ENCODE data around the gene CEP152. TPM values are rescaled to one million over a fixed set of nuclear protein-coding genes. Genes with fewer than 3 reads are reported as not detected.

The CEP152 gene
- total and polyA plus RNA-seq, 10 of the 15 experiments (the other 5 are each of a cell fraction or from before 2014, with no cell fraction given) = 5.3 to 22.6 (median 14.2) TPM

DNA sequence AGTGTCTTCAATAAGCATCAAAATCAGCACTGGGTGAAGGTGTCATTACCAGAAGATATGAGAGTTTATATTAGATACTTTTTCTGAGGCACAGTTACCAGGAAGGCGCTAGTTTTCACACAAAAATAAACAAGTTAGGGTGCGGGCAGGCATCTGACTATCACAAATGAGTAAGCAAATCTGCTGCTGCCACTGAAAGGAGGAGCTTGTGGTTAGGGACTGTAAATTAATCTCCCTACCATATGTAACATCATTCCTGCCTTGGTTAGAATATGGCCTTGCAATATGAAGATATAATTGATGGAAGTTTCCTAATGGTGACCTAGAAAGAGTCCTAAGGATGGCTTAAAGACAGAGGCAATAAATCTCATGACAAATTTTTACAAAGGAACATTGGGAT, 47.5 kb upstream of the CEP152 start:
- no peaks in the 10 kb centered on the region for H3K4me1 ChIP-seq (ENCODE audit: control insufficient read depth, insufficient read depth, low read length)
- intact Hi-C loops (cut with micrococcal nuclease; ENCODE audit: unreplicated experiment) (loop anchor here (10.0 kb wide), 1 partner anchor 1146 kb away; no protein-coding TSS in a partner anchor), in situ Hi-C loops (cut with MboI) (no loop called here)
- H3K9ac ChIP-seq (ENCODE audit: control insufficient read depth, insufficient read depth, low read length) = no peak overlapping the region
- ChIA-PET SMC1A (ENCODE audit: uncharacterized antibody, unreplicated experiment) (interaction anchor here (1.0 to 7.3 kb wide), 11 partner anchors 22 to 1287 kb away, joined by 3 to 112 read pairs (median 4); partner anchors contain the start of genes FGF7 and SHC4), RAD21 (ENCODE audit: unreplicated experiment) (interaction anchor here (1.0 to 2.9 kb wide), 5 partner anchors 107 to 563 kb away, joined by 3 to 14 read pairs (median 7); no protein-coding TSS in a partner anchor), POLR2A (no interaction called here), CTCF (interaction anchor here (1.3 to 13.1 kb wide), 9 partner anchors 64 to 564 kb away, joined by 3 to 134 read pairs (median 27); partner anchors contain the start of genes FGF7 and SHC4)
- H3K27ac ChIP-seq (ENCODE audit: control insufficient read depth, insufficient read depth) = no peak overlapping the region
- H3K79me2 ChIP-seq (ENCODE audit: control insufficient read depth, insufficient read depth, low read length) = no peaks in the 10 kb centered on the region
- no peak overlapping the region for H3K4me3 ChIP-seq
- H2AFZ ChIP-seq (ENCODE audit: control insufficient read depth, low read depth, low read length) = no peak overlapping the region
- DNase-seq (ENCODE audit: low read depth, low spot score) = no peak
- H4K20me1 ChIP-seq (ENCODE audit: control insufficient read depth, insufficient read depth) = no peaks in the 10 kb centered on the region
- ATAC-seq = peak; percentile 36; the same call in 2 of the 3 replicates
- no peaks in the 10 kb centered on the region for H3K9me3 ChIP-seq (replicated peaks; ENCODE audit: control insufficient read depth, insufficient read depth, low read length)
- H3K4me2 ChIP-seq (ENCODE audit: control insufficient read depth, insufficient read depth) = no peak overlapping the region
- TF ChIP-seq, protein P1, sequence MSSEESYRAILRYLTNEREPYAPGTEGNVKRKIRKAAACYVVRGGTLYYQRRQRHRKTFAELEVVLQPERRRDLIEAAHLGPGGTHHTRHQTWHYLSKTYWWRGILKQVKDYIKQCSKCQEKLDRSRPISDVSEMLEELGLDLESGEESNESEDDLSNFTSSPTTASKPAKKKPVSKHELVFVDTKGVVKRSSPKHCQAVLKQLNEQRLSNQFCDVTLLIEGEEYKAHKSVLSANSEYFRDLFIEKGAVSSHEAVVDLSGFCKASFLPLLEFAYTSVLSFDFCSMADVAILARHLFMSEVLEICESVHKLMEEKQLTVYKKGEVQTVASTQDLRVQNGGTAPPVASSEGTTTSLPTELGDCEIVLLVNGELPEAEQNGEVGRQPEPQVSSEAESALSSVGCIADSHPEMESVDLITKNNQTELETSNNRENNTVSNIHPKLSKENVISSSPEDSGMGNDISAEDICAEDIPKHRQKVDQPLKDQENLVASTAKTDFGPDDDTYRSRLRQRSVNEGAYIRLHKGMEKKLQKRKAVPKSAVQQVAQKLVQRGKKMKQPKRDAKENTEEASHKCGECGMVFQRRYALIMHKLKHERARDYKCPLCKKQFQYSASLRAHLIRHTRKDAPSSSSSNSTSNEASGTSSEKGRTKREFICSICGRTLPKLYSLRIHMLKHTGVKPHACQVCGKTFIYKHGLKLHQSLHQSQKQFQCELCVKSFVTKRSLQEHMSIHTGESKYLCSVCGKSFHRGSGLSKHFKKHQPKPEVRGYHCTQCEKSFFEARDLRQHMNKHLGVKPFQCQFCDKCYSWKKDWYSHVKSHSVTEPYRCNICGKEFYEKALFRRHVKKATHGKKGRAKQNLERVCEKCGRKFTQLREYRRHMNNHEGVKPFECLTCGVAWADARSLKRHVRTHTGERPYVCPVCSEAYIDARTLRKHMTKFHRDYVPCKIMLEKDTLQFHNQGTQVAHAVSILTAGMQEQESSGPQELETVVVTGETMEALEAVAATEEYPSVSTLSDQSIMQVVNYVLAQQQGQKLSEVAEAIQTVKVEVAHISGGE (CRISPR knock-in tag; IDR thresholded peaks at IDR 0.05) = no peak
- no peak for TF ChIP-seq MTA2 (IDR thresholded peaks at IDR 0.05; ENCODE audit: low read depth)
- no peak for TF ChIP-seq CREB1 (IDR thresholded peaks at IDR 0.05; ENCODE audit: low read depth)
- TF ChIP-seq NR2C2 (IDR thresholded peaks at IDR 0.05; ENCODE audit: borderline replicate concordance, control insufficient read depth, insufficient read length, low read depth) = no peak
- TF ChIP-seq NFYA (IDR thresholded peaks at IDR 0.05; ENCODE audit: borderline replicate concordance, low read depth, low read length) = no peak
- TF ChIP-seq HCFC1 (IDR thresholded peaks at IDR 0.05; ENCODE audit: low read length) = no peak
- no peak for TF ChIP-seq NFXL1 (IDR thresholded peaks at IDR 0.05; ENCODE audit: borderline replicate concordance)
- TF ChIP-seq, protein P2, sequence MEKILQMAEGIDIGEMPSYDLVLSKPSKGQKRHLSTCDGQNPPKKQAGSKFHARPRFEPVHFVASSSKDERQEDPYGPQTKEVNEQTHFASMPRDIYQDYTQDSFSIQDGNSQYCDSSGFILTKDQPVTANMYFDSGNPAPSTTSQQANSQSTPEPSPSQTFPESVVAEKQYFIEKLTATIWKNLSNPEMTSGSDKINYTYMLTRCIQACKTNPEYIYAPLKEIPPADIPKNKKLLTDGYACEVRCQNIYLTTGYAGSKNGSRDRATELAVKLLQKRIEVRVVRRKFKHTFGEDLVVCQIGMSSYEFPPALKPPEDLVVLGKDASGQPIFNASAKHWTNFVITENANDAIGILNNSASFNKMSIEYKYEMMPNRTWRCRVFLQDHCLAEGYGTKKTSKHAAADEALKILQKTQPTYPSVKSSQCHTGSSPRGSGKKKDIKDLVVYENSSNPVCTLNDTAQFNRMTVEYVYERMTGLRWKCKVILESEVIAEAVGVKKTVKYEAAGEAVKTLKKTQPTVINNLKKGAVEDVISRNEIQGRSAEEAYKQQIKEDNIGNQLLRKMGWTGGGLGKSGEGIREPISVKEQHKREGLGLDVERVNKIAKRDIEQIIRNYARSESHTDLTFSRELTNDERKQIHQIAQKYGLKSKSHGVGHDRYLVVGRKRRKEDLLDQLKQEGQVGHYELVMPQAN (conservative IDR thresholded peaks at IDR 0.05) = no peak
- TF ChIP-seq, protein P3, sequence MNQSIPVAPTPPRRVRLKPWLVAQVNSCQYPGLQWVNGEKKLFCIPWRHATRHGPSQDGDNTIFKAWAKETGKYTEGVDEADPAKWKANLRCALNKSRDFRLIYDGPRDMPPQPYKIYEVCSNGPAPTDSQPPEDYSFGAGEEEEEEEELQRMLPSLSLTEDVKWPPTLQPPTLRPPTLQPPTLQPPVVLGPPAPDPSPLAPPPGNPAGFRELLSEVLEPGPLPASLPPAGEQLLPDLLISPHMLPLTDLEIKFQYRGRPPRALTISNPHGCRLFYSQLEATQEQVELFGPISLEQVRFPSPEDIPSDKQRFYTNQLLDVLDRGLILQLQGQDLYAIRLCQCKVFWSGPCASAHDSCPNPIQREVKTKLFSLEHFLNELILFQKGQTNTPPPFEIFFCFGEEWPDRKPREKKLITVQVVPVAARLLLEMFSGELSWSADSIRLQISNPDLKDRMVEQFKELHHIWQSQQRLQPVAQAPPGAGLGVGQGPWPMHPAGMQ (IDR thresholded peaks at IDR 0.05; ENCODE audit: borderline replicate concordance) = no peak
- TF ChIP-seq ZNF384 (IDR thresholded peaks at IDR 0.05; ENCODE audit: borderline replicate concordance, low read depth, low read length) = no peak
- TF ChIP-seq TBL1XR1 (IDR thresholded peaks at IDR 0.05; ENCODE audit: low read depth, low read length) = no peak
- TF ChIP-seq HDAC2 (IDR thresholded peaks at IDR 0.05) = no peak
- TF ChIP-seq STAT1 (conservative IDR thresholded peaks at IDR 0.05) = no peak
- H3K27me3 ChIP-seq (replicated peaks in 1 of 2; ENCODE audit: control insufficient read depth in 2 of 2, insufficient read depth in 2 of 2, low read length in 1 of 2) = no peaks in the 10 kb centered on the region
- no peak for FAIRE-seq
- WGBS (ENCODE audit: insufficient coverage, insufficient replicate concordance, low lambda C conversion rate, missing lambda C conversion rate) = 29% methylated on average over 2 of the region's 2 CpGs
- no TSS peak for BruUV-seq (replicated peaks)
- H3K36me3 ChIP-seq (ENCODE audit: control insufficient read depth in 2 of 2, insufficient read depth in 2 of 2, low read length in 1 of 2) = no peaks in the 10 kb centered on the region
